Measurements from ENCODE around the gene KRT36. TPM values are rescaled to one million over a fixed set of nuclear protein-coding genes. Genes with fewer than 3 reads are reported as not detected.

The KRT36 gene
- total RNA-seq, 1 donor from 2014 or later = not detected

GRCh38 chr17:41511716-41512115 lies 22.0 kb upstream of the KRT36 start:
- H3K36me3 Mint-ChIP-seq (ENCODE audit: low read depth) = no peaks in the 10 kb centered on the region
- peaks cover 21% of the 10 kb centered on the region for H3K27me3 Mint-ChIP-seq
- CTCF ChIA-PET = no interaction called here
- intact Hi-C loops (cut with micrococcal nuclease) = no loop called here
- no peak for TF ChIP-seq CTCF (IDR thresholded peaks at IDR 0.05)
- DNase-seq (no peak), ATAC-seq (ENCODE audit: low read depth) (no peak)
- POLR2A ChIA-PET = no interaction called here
- H3K27ac Mint-ChIP-seq = no peak overlapping the region
- H3K4me1 Mint-ChIP-seq = no peaks in the 10 kb centered on the region
- H3K9me3 Mint-ChIP-seq = no peaks in the 10 kb centered on the region
- H3K4me3 Mint-ChIP-seq = no peak overlapping the region

GRCh38 chr17:41511116-41511515 lies 21.4 kb upstream of the KRT36 start:
- Mint-ChIP-seq H3K4me1 (no peaks in the 10 kb centered on the region), H3K27ac (no peak overlapping the region), H3K27me3 (peaks cover 20% of the 10 kb centered on the region), H3K4me3 (no peak overlapping the region), H3K36me3 (ENCODE audit: low read depth) (no peaks in the 10 kb centered on the region), H3K9me3 (no peaks in the 10 kb centered on the region)
- TF ChIP-seq CTCF (IDR thresholded peaks at IDR 0.05) = no peak
- ChIA-PET POLR2A (no interaction called here), CTCF (no interaction called here)
- intact Hi-C loops (cut with micrococcal nuclease) = no loop called here
- DNase-seq (no peak), ATAC-seq (ENCODE audit: low read depth) (no peak)

- no peak overlapping the region for H3K27ac Mint-ChIP-seq
- H3K36me3 Mint-ChIP-seq (ENCODE audit: low read depth) = no peaks in the 10 kb centered on the region
- no peak for ATAC-seq (ENCODE audit: low read depth)
- H3K4me3 Mint-ChIP-seq = no peak overlapping the region
- TF ChIP-seq CTCF (IDR thresholded peaks at IDR 0.05) = no peak
- ChIA-PET POLR2A (no interaction called here), CTCF (no interaction called here)
- H3K27me3 Mint-ChIP-seq = peaks cover 18% of the 10 kb centered on the region
- no peaks in the 10 kb centered on the region for H3K9me3 Mint-ChIP-seq
- H3K4me1 Mint-ChIP-seq = no peaks in the 10 kb centered on the region
- DNase-seq = no peak
- intact Hi-C loops (cut with micrococcal nuclease) = no loop called here
Observed at GRCh38 chr17:41510251-41511065, 20.7 kb upstream of the KRT36 start.

GRCh38 chr17:41507315-41507880 lies 17.7 kb upstream of the KRT36 start:
- no peaks in the 10 kb centered on the region for H3K4me1 Mint-ChIP-seq
- no peak overlapping the region for H3K4me3 Mint-ChIP-seq
- intact Hi-C loops (cut with micrococcal nuclease) = no loop called here
- POLR2A ChIA-PET = no interaction called here
- ATAC-seq (ENCODE audit: low read depth) = no peak
- no peaks in the 10 kb centered on the region for H3K9me3 Mint-ChIP-seq
- H3K27ac Mint-ChIP-seq = no peak overlapping the region
- CTCF ChIA-PET = no interaction called here
- no peaks in the 10 kb centered on the region for H3K36me3 Mint-ChIP-seq (ENCODE audit: low read depth)
- peaks cover 7% of the 10 kb centered on the region for H3K27me3 Mint-ChIP-seq
- TF ChIP-seq CTCF (IDR thresholded peaks at IDR 0.05) = no peak
- DNase-seq = no peak

- POLR2A ChIA-PET = no interaction called here
- intact Hi-C loops (cut with micrococcal nuclease) = no loop called here
- Mint-ChIP-seq H3K9me3 (no peaks in the 10 kb centered on the region), H3K36me3 (ENCODE audit: low read depth) (no peaks in the 10 kb centered on the region), H3K4me1 (no peaks in the 10 kb centered on the region), H3K4me3 (no peak overlapping the region), H3K27ac (no peak overlapping the region), H3K27me3 (peaks cover 7% of the 10 kb centered on the region)
- ATAC-seq (ENCODE audit: low read depth) = no peak
- TF ChIP-seq CTCF (IDR thresholded peaks at IDR 0.05) = no peak
- CTCF ChIA-PET = no interaction called here
- DNase-seq = no peak
Observed at GRCh38 chr17:41505809-41506767, 16.4 kb upstream of the KRT36 start.
